Thyroid gland (tissue), 4 donors: ENCODE data around the gene FLRT2.

Experiments used
- CTCF ChIP-seq, 6 experiments: fragments of 200-600 bp in 3 of 6; fragments of 450-650 bp in 3 of 6; sonication (generic) in 3 of 6; IDR thresholded peaks; one replicate each; pipeline ENCODE4 v1.5.1; 2016 to 2019; ENCODE audit warnings: antibody characterized with exemption in 6 of 6, mild to moderate bottlenecking in 2 of 6, inconsistent platforms in 1 of 6, moderate library complexity in 1 of 6
- POLR2A ChIP-seq, 2 donors: fragments of 450-650 bp; IDR thresholded peaks; one replicate each; pipeline ENCODE4 v1.6.1; 2017; ENCODE audit warnings: antibody characterized with exemption in 2 of 2, mild to moderate bottlenecking in 2 of 2, moderate library complexity in 1 of 2

- TF ChIP-seq POLR2A (IDR thresholded peaks at IDR 0.05): no peak
- no peak for TF ChIP-seq CTCF (IDR thresholded peaks at IDR 0.05)
These were observed 32.7 kb downstream of the FLRT2 start for GRCh38 chr14:85562630-85563029.
